Measurements from ENCODE around the gene EVI5.

GRCh38 chr1:92698932-92699331 lies 86.0 kb downstream of the EVI5 start:
- no peak for TF ChIP-seq POLR2AphosphoS5 (IDR thresholded peaks at IDR 0.05; ENCODE audit: borderline replicate concordance, low read depth, low read length)
- no peak for TF ChIP-seq EZH2 (IDR thresholded peaks at IDR 0.05)
